ENCODE measurements around the gene OR4C6.

Gene OR4C6

DNA sequence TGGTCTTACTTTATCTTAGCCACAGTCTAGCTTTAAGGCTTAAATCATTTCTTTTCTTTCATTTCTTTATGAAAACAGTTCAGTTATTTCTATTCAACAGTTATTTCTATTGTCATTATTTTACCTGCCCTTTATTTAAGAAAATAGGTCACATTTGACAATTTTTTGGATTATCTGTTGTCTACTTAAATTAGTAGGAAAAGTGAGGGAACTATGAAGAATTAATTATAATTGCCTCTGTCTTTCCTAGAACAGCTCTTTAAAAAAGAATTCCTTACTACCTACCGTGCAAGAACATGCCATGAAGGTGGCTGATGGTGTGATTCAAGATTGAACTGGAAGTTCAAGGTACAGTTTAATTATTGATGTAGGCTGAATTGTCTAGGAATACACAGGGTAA lies at the start of gene OR4C6:
OR4C6 (plus strand) TSS at position 301 of the 400 bp plus-strand sequence. CDS start 2,966 bp downstream, outside the sequence.
- no peak within 1 kb of the TSS for H3K27ac Mint-ChIP-seq
- H3K9me3 Mint-ChIP-seq, result peaks cover 47% of the 10 kb centered on the region
- no peak within 1 kb of the TSS for H3K4me3 Mint-ChIP-seq
- no peaks in the 10 kb centered on the region for H3K36me3 Mint-ChIP-seq (ENCODE audit: low read depth)
- no peaks in the 10 kb centered on the region for H3K27me3 Mint-ChIP-seq (ENCODE audit: low read depth)
- H3K4me1 Mint-ChIP-seq (ENCODE audit: low read depth), result no peaks in the 10 kb centered on the region
- DNase-seq (ENCODE audit: low spot score), result no peak

GRCh38 chr11:55624531-55624930 lies 37.5 kb upstream of the OR4C6 start:
- no peaks in the 10 kb centered on the region for H3K4me1 Mint-ChIP-seq (ENCODE audit: low read depth)
- H3K27me3 Mint-ChIP-seq (ENCODE audit: low read depth), result no peaks in the 10 kb centered on the region
- no peak overlapping the region for H3K4me3 Mint-ChIP-seq
- DNase-seq (ENCODE audit: low spot score), result no peak
- peaks cover 74% of the 10 kb centered on the region for H3K9me3 Mint-ChIP-seq
- H3K27ac Mint-ChIP-seq, result no peak overlapping the region
- H3K36me3 Mint-ChIP-seq (ENCODE audit: low read depth), result no peaks in the 10 kb centered on the region

DNA sequence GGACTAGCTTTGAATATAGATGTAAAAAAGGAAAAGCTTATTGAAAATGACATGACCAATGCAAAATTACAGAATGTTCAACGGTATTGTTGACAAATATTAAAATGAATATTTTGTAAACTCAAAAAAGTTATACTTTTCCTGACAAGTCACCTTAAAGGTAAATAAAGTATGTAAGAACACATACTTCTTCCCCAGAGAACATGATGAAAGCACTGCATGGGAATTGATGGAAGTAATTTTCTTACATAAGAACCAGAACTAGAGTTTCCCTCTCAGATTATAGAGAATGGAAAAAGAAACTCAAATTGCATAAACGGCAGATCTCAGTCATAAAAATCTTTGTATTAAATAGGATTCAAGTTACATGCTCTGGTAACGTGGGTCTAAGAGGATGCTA lies 27.2 kb upstream of the OR4C6 start, which contains the start of gene OR4P4:
OR4P4 (plus strand) TSS at position 301 of the 400 bp plus-strand sequence.
- H3K27ac Mint-ChIP-seq, result no peak within 1 kb of the TSS
- H3K4me3 Mint-ChIP-seq, result no peak within 1 kb of the TSS
- no peaks in the 10 kb centered on the region for H3K4me1 Mint-ChIP-seq (ENCODE audit: low read depth)
- DNase-seq (ENCODE audit: low spot score), result no peak
- no peaks in the 10 kb centered on the region for H3K27me3 Mint-ChIP-seq (ENCODE audit: low read depth)
- H3K36me3 Mint-ChIP-seq (ENCODE audit: low read depth), result no peaks in the 10 kb centered on the region
- peaks cover 56% of the 10 kb centered on the region for H3K9me3 Mint-ChIP-seq

DNA sequence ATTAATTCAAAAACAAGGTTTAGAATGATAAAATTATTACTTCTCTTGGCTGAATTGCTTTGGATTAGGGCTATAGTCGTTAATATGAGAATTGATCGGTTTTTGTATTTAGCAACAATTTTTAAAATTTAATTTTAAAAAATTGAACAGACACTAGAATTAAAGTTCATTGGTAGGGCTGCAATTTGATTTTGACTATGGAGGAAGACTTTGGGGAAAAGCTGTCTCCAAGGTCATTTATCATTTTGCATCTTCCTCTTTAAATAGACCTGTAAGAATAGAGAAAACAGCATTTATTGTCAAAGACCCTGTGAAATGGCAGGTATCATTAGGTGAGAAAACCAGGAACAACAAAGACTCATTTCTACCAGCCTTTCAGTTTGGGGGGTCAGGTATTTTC lies 14.0 kb upstream of the OR4C6 start, which contains the start of gene OR4S2:
OR4S2 (plus strand) TSS at position 301 of the 400 bp plus-strand sequence. CDS start 2,577 bp downstream, outside the sequence.
- Mint-ChIP-seq H3K4me1 (ENCODE audit: low read depth) (no peaks in the 10 kb centered on the region), H3K9me3 (peaks cover 58% of the 10 kb centered on the region), H3K27ac (no peak within 1 kb of the TSS), H3K4me3 (no peak within 1 kb of the TSS), H3K27me3 (ENCODE audit: low read depth) (no peaks in the 10 kb centered on the region), H3K36me3 (ENCODE audit: low read depth) (no peaks in the 10 kb centered on the region)
- DNase-seq (ENCODE audit: low spot score), result no peak

GRCh38 chr11:55652560-55652959 lies 9.4 kb upstream of the OR4C6 start:
- Mint-ChIP-seq H3K36me3 (ENCODE audit: low read depth) (no peaks in the 10 kb centered on the region), H3K4me3 (no peak overlapping the region), H3K4me1 (ENCODE audit: low read depth) (no peaks in the 10 kb centered on the region), H3K9me3 (peaks cover 61% of the 10 kb centered on the region), H3K27me3 (ENCODE audit: low read depth) (no peaks in the 10 kb centered on the region), H3K27ac (no peak overlapping the region)
- no peak for DNase-seq (ENCODE audit: low spot score)

- peaks cover 57% of the 10 kb centered on the region for H3K9me3 Mint-ChIP-seq
- H3K27ac Mint-ChIP-seq, result no peak overlapping the region
- no peak overlapping the region for H3K4me3 Mint-ChIP-seq
- H3K27me3 Mint-ChIP-seq (ENCODE audit: low read depth), result no peaks in the 10 kb centered on the region
- DNase-seq (ENCODE audit: low spot score), result no peak
- H3K4me1 Mint-ChIP-seq (ENCODE audit: low read depth), result no peaks in the 10 kb centered on the region
- H3K36me3 Mint-ChIP-seq (ENCODE audit: low read depth), result no peaks in the 10 kb centered on the region
These were observed 6.9 kb upstream of the OR4C6 start for GRCh38 chr11:55655096-55655495.

- Mint-ChIP-seq H3K36me3 (ENCODE audit: low read depth) (no peaks in the 10 kb centered on the region), H3K4me3 (no peak overlapping the region)
These were observed 3.9 kb upstream of the OR4C6 start for GRCh38 chr11:55658031-55658573.

DNA sequence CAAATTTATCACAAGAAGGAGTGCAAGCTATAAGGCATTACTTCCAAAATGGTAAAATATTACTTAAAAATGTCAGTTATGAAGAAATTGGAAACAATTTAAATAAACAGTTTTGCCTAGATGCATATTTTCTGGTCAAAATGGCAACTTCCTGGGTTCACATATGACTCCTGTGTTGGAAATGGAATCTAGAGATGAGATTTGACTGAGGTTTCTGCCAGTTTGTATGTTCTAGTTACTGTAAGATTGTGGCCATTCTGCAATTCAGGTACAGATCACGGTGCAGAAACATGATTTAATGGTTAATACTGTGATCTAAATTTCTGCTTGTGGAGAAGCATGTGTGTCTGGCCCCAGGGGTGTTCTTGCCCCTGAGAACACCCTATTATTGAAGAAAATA lies 3.4 kb upstream of the OR4C6 start:
- H3K9me3 Mint-ChIP-seq, result peaks cover 53% of the 10 kb centered on the region
- no peaks in the 10 kb centered on the region for H3K36me3 Mint-ChIP-seq (ENCODE audit: low read depth)
- DNase-seq (ENCODE audit: low spot score), result no peak
- no peak overlapping the region for H3K27ac Mint-ChIP-seq
- H3K4me1 Mint-ChIP-seq (ENCODE audit: low read depth), result no peaks in the 10 kb centered on the region
- no peaks in the 10 kb centered on the region for H3K27me3 Mint-ChIP-seq (ENCODE audit: low read depth)
- H3K4me3 Mint-ChIP-seq, result no peak overlapping the region

More at GRCh38 chr11:55658031-55658573, 3.9 kb upstream of the OR4C6 start:
- no peak overlapping the region for H3K27ac Mint-ChIP-seq
- H3K9me3 Mint-ChIP-seq, result peaks cover 53% of the 10 kb centered on the region
- no peaks in the 10 kb centered on the region for H3K4me1 Mint-ChIP-seq (ENCODE audit: low read depth)
- H3K27me3 Mint-ChIP-seq (ENCODE audit: low read depth), result no peaks in the 10 kb centered on the region
- DNase-seq (ENCODE audit: low spot score), result no peak

GRCh38 chr11:55669376-55669775 lies 7.4 kb downstream of the OR4C6 start:
- Mint-ChIP-seq H3K27ac (no peak overlapping the region), H3K4me3 (no peak overlapping the region), H3K9me3 (peaks cover 24% of the 10 kb centered on the region), H3K27me3 (ENCODE audit: low read depth) (no peaks in the 10 kb centered on the region), H3K4me1 (ENCODE audit: low read depth) (no peaks in the 10 kb centered on the region), H3K36me3 (ENCODE audit: low read depth) (no peaks in the 10 kb centered on the region)
- DNase-seq (ENCODE audit: low spot score), result no peak

DNA sequence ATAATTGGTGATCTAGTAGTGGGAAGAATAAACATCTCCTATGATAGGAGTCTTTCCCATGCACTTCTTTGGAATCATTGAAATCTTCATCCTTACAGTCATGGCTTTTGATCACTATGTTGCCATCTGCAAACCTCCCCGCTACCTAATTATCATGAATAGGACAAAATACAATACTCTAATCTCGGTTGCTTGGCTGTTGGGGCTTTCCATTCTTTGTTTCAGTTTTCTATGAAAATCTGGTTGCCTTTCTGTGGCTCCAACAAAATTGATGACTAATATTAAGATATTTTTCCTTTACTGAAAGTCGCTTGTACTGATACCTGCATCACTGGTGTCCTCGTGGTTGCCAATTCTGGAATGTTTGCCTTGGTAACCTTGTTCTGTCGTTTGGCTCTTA lies 11.9 kb downstream of the OR4C6 start:
- H3K36me3 Mint-ChIP-seq (ENCODE audit: low read depth), result no peaks in the 10 kb centered on the region
- H3K27ac Mint-ChIP-seq, result no peak overlapping the region
- no peaks in the 10 kb centered on the region for H3K27me3 Mint-ChIP-seq (ENCODE audit: low read depth)
- no peak overlapping the region for H3K4me3 Mint-ChIP-seq
- no peak for DNase-seq (ENCODE audit: low spot score)
- no peaks in the 10 kb centered on the region for H3K4me1 Mint-ChIP-seq (ENCODE audit: low read depth)
- H3K9me3 Mint-ChIP-seq, result peaks cover 26% of the 10 kb centered on the region

GRCh38 chr11:55697817-55698216 lies 35.8 kb downstream of the OR4C6 start:
- no peak overlapping the region for H3K4me3 Mint-ChIP-seq
- no peaks in the 10 kb centered on the region for H3K27me3 Mint-ChIP-seq (ENCODE audit: low read depth)
- H3K36me3 Mint-ChIP-seq (ENCODE audit: low read depth), result no peaks in the 10 kb centered on the region
- no peak for DNase-seq (ENCODE audit: low spot score)
- no peak overlapping the region for H3K27ac Mint-ChIP-seq
- H3K9me3 Mint-ChIP-seq, result peaks cover 29% of the 10 kb centered on the region
- H3K4me1 Mint-ChIP-seq (ENCODE audit: low read depth), result no peaks in the 10 kb centered on the region

GRCh38 chr11:55701429-55701828 lies 39.4 kb downstream of the OR4C6 start:
- Mint-ChIP-seq H3K4me3 (no peak overlapping the region), H3K9me3 (peaks cover 26% of the 10 kb centered on the region), H3K27ac (no peak overlapping the region), H3K4me1 (ENCODE audit: low read depth) (no peaks in the 10 kb centered on the region), H3K36me3 (ENCODE audit: low read depth) (no peaks in the 10 kb centered on the region), H3K27me3 (ENCODE audit: low read depth) (no peaks in the 10 kb centered on the region)
- DNase-seq (ENCODE audit: low spot score), result no peak

DNA sequence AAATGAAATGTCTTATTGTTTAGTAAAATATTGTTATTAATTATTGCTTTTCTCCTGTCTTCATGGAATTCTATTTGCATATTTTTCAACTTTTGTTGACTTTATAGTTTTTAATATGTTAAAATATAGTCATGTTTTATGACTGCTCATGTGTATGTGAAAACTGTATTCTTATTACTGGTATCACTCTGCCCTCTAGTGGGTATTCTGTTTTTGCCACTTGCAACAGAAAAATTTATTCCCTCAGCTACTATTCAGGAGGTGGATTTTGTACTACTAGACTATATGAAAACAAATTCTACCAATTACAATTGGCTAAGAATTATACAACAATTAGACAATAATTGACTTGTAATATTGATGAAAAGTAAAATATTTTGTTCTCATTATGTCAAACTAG lies 45.0 kb downstream of the OR4C6 start:
- Mint-ChIP-seq H3K27ac (no peak overlapping the region), H3K9me3 (peaks cover 17% of the 10 kb centered on the region), H3K4me1 (ENCODE audit: low read depth) (no peaks in the 10 kb centered on the region), H3K4me3 (no peak overlapping the region), H3K27me3 (ENCODE audit: low read depth) (no peaks in the 10 kb centered on the region), H3K36me3 (ENCODE audit: low read depth) (no peaks in the 10 kb centered on the region)
- no peak for DNase-seq (ENCODE audit: low spot score)

GRCh38 chr11:55714982-55715888 lies 53.2 kb downstream of the OR4C6 start:
- Mint-ChIP-seq H3K27ac (no peak overlapping the region), H3K27me3 (ENCODE audit: low read depth) (no peaks in the 10 kb centered on the region), H3K4me1 (ENCODE audit: low read depth) (no peaks in the 10 kb centered on the region), H3K9me3 (peaks cover 21% of the 10 kb centered on the region), H3K4me3 (no peak overlapping the region), H3K36me3 (ENCODE audit: low read depth) (no peaks in the 10 kb centered on the region)
- no peak for DNase-seq (ENCODE audit: low spot score)
